HG02852 (cell line): ENCODE results near the gene TRPV2.
"Not testable (repeated sequence)": the region's sequence is repeated elsewhere in the genome, so short reads cannot be mapped to it uniquely, and the experiment has no call there.

ENCODE experiments used
- ATAC-seq: cut with Tn5 transposase; IDR thresholded peaks from one replicate; pipeline ENCODE4 v1.9.1; 2021; ENCODE audit warnings: mild to moderate bottlenecking, moderate library complexity; ENCODE audit not compliant: unreplicated experiment

The TRPV2 gene

GRCh38 chr17:16435925-16436886 is 20.8 kb downstream of the TRPV2 start:
- ATAC-seq: no peak

- no peak for ATAC-seq
These were observed 21.7 kb downstream of the TRPV2 start for GRCh38 chr17:16437083-16437482.

- no peak for ATAC-seq
These were observed 22.8 kb downstream of the TRPV2 start for GRCh38 chr17:16438173-16438556.

GRCh38 chr17:16438557-16439302 is 23.4 kb downstream of the TRPV2 start:
- ATAC-seq: peak; percentile 77

GRCh38 chr17:16439303-16439791 is 24.0 kb downstream of the TRPV2 start:
- ATAC-seq: peak; percentile 8

GRCh38 chr17:16439811-16440351 is 24.5 kb downstream of the TRPV2 start:
- ATAC-seq: no peak

GRCh38 chr17:16440354-16440753 is 25.0 kb downstream of the TRPV2 start:
- ATAC-seq: not testable (repeated sequence)

GRCh38 chr17:16440901-16441629 is 25.7 kb downstream of the TRPV2 start:
- no peak for ATAC-seq

- no peak for ATAC-seq
These were observed 26.8 kb downstream of the TRPV2 start for GRCh38 chr17:16442141-16442540.

GRCh38 chr17:16442594-16443510 is 27.5 kb downstream of the TRPV2 start:
- no peak for ATAC-seq

- ATAC-seq: no peak
These were observed 28.3 kb downstream of the TRPV2 start for GRCh38 chr17:16443511-16444257.

- no peak for ATAC-seq
These were observed 29.0 kb downstream of the TRPV2 start for GRCh38 chr17:16444258-16444886.

GRCh38 chr17:16446338-16446983 is 31.1 kb downstream of the TRPV2 start:
- ATAC-seq: no peak

- ATAC-seq: no peak
These were observed 32.3 kb downstream of the TRPV2 start for GRCh38 chr17:16447676-16448075.

- no peak for ATAC-seq
These were observed 33.1 kb downstream of the TRPV2 start for GRCh38 chr17:16448490-16448889.

- no peak for ATAC-seq
These were observed 33.8 kb downstream of the TRPV2 start for GRCh38 chr17:16449121-16449570.

- ATAC-seq: no peak
These were observed 34.7 kb downstream of the TRPV2 start for GRCh38 chr17:16450028-16450427.

- ATAC-seq: not testable (repeated sequence)
These were observed 36.9 kb downstream of the TRPV2 start for GRCh38 chr17:16452268-16452667.
